NB4 (cell line): ENCODE results near the gene UBR2.

Experiments
- MAX ChIP-seq: IDR thresholded peaks from 2 replicates; pipeline ENCODE4 v1.6.1; 2011; ENCODE audit warnings: low read depth, low read length
- TF ChIP-seq, protein P1 (sequence below): IDR thresholded peaks from one replicate; pipeline ENCODE4 v1.5.1; 2012; ENCODE audit warnings: low read depth, low read length

DNA sequence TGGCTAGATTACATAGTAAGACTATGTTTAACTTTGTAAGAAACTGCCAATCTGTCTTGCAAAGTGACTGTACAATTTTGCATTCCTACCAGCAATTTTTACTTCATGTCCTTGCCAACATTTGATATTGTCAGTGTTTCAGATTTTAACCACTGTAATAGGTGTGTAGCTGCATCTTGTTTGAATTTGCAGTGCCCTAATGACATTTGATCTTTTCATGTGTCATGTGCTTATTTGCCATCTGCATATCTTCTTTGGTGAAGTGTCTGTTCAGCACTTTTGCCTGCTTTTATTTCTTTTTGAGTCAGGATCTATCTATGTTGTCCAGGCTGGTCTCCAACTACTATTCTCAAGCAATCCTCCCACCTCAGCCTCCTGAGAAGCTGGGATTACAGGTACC, 161.0 kb downstream of the UBR2 start:
- TF ChIP-seq MAX, result no peak
- TF ChIP-seq, protein P1, sequence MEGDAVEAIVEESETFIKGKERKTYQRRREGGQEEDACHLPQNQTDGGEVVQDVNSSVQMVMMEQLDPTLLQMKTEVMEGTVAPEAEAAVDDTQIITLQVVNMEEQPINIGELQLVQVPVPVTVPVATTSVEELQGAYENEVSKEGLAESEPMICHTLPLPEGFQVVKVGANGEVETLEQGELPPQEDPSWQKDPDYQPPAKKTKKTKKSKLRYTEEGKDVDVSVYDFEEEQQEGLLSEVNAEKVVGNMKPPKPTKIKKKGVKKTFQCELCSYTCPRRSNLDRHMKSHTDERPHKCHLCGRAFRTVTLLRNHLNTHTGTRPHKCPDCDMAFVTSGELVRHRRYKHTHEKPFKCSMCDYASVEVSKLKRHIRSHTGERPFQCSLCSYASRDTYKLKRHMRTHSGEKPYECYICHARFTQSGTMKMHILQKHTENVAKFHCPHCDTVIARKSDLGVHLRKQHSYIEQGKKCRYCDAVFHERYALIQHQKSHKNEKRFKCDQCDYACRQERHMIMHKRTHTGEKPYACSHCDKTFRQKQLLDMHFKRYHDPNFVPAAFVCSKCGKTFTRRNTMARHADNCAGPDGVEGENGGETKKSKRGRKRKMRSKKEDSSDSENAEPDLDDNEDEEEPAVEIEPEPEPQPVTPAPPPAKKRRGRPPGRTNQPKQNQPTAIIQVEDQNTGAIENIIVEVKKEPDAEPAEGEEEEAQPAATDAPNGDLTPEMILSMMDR, result no peak
